Measurements from ENCODE around the gene SLC6A12.

- no peak for TF ChIP-seq CTCF (IDR thresholded peaks at IDR 0.05)
- TF ChIP-seq POLR2A (IDR thresholded peaks at IDR 0.05): no peak
These were observed 57.0 kb downstream of the SLC6A12 start for GRCh38 chr12:156945-157344.
